ENCODE results near the gene MPC2. TPM values are rescaled to one million over a fixed set of nuclear protein-coding genes. Genes with fewer than 3 reads are reported as not detected.
"Not testable (repeated sequence)": the region's sequence is repeated elsewhere in the genome, so short reads cannot be mapped to it uniquely, and the experiment has no call there.

MPC2 gene
- total RNA-seq, 2 donors from 2014 or later = 61.5 to 62.2 TPM

- intact Hi-C loops (cut with DNase I) = no loop called here
Observed at GRCh38 chr1:167876597-167877175, 60.2 kb downstream of the MPC2 start.

GRCh38 chr1:167871331-167871730 is 65.5 kb downstream of the MPC2 start:
- no peak for DNase-seq (ENCODE audit: low spot score)
- intact Hi-C loops (cut with DNase I) = no loop called here

More at GRCh38 chr1:167876597-167877175, 60.2 kb downstream of the MPC2 start:
- no peak for DNase-seq (ENCODE audit: low spot score)

GRCh38 chr1:167869157-167870001 is 67.5 kb downstream of the MPC2 start:
- DNase-seq (ENCODE audit: low spot score); intact Hi-C loops (cut with DNase I): not testable (repeated sequence)

GRCh38 chr1:167866739-167867414 is 70.0 kb downstream of the MPC2 start:
- not testable (repeated sequence) for DNase-seq (ENCODE audit: low spot score)
- intact Hi-C loops (cut with DNase I) = loop anchor here in 1 of 2 donors (2.0 kb wide), 1 partner anchor 40 kb away; no protein-coding TSS in a partner anchor

Other genes starting within 250 kb of the MPC2 start
- gene MPZL1, start 215.1 kb downstream of the MPC2 start, total RNA-seq = 100 to 1,000 TPM; 120 to 146 TPM
- gene ADCY10, start 22.9 kb downstream of the MPC2 start, total RNA-seq = under 1 TPM; 0.28 to 0.38 TPM
- 10 to 100 TPM; 50.2 to 55.9 TPM for gene DCAF6, start 389 bp downstream of the MPC2 start, total RNA-seq
- gene GPR161, start 199.9 kb upstream of the MPC2 start, total RNA-seq = 10 to 100 TPM; 12.9 to 17.7 TPM
- 10 to 100 TPM; 29.2 to 32.7 TPM for gene TIPRL, start 241.9 kb upstream of the MPC2 start, total RNA-seq